ENCODE measurements around the gene MAN2B2. TPM values are rescaled to one million over a fixed set of nuclear protein-coding genes. Genes with fewer than 3 reads are reported as not detected.

The MAN2B2 gene
- total and polyA plus RNA-seq, 7 donors = 1.8 to 6.6 (median 3.2) TPM

DNA sequence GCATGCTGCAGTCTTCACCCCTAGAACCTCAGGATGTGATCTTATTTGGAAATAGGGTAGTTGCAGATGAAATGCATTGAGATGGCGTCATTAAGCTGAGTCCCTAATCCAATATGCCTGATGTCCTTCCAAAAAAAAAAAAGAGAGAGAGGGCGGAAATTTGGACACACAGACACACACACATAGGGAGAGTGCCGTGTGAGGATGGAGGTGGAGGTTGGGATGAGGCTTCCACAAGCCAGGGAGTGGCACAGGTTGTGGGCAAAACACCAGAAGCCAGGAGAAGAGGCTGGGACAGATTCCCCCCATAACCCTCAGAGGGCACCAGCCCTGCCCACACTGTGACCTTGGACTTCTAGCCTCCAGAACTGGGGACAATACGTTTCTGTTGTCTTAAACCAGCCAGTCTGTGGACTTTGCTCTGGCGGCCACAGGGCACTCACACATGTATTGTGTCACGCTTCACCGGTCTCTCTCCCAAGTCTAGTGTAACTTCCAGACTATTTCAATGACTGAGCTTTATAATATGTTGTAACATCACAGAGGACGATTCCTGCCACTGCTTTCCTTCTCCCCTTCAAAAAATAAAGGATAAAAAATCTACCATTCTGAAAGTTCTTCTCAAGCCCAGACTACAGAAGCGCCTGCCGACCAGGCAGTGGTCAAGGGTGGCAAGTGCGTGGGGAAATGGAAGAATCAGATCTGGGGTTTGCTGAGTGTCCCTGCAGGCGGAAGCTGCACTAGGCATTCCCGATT lies 35.8 kb upstream of the MAN2B2 start:
- DNase-seq = no peak
- H3K4me3 ChIP-seq = no peak overlapping the region
- H3K9me3 ChIP-seq = peaks cover 5% of the 10 kb centered on the region
- H3K4me1 ChIP-seq = no peaks in the 10 kb centered on the region
- WGBS, 3 donors = 78 to 79% (median 78%) methylated on average over 13 of the region's 13 CpGs
- H3K36me3 ChIP-seq (ENCODE audit: insufficient read depth in 1 of 2, low read depth in 1 of 2) = no peaks in the 10 kb centered on the region
- H3K27me3 ChIP-seq (ENCODE audit: insufficient read depth in 3 of 3, low read length in 2 of 3) = peaks cover 0 to 39% (median 2%) of the 10 kb centered on the region in 3 donors
- no peak overlapping the region for H3K27ac ChIP-seq
- TF ChIP-seq CTCF (IDR thresholded peaks at IDR 0.05) = no peak
- ATAC-seq = no peak
- intact Hi-C loops (cut with DNase I) = no loop called here

- TF ChIP-seq CTCF (IDR thresholded peaks at IDR 0.05) = no peak
- H3K4me3 ChIP-seq = no peak overlapping the region
- intact Hi-C loops (cut with DNase I) = loop anchor here in 1 of 2 donors (10.0 kb wide), 1 partner anchor 206 kb away; no protein-coding TSS in a partner anchor
- ATAC-seq (no peak), DNase-seq (no peak)
- H3K27ac ChIP-seq = no peak overlapping the region
- peaks cover 0 to 46% (median 4%) of the 10 kb centered on the region in 3 donors for H3K27me3 ChIP-seq (ENCODE audit: insufficient read depth in 3 of 3, low read length in 2 of 3)
- no peaks in the 10 kb centered on the region for H3K4me1 ChIP-seq
- no peaks in the 10 kb centered on the region for H3K36me3 ChIP-seq (ENCODE audit: insufficient read depth in 1 of 2, low read depth in 1 of 2)
- peaks cover 5% of the 10 kb centered on the region for H3K9me3 ChIP-seq
These were observed 34.1 kb upstream of the MAN2B2 start for GRCh38 chr4:6540879-6541278.

GRCh38 chr4:6541789-6542188 lies 33.2 kb upstream of the MAN2B2 start:
- Histone ChIP-seq H3K36me3 (ENCODE audit: insufficient read depth in 1 of 2, low read depth in 1 of 2) (no peaks in the 10 kb centered on the region), H3K4me1 (no peaks in the 10 kb centered on the region), H3K9me3 (peaks cover 5% of the 10 kb centered on the region), H3K27ac (no peak overlapping the region), H3K27me3 (ENCODE audit: insufficient read depth in 3 of 3, low read length in 2 of 3) (peaks cover 0 to 52% (median 4%) of the 10 kb centered on the region in 3 donors), H3K4me3 (no peak overlapping the region)
- TF ChIP-seq CTCF (IDR thresholded peaks at IDR 0.05) = no peak
- DNase-seq (no peak), ATAC-seq (no peak)
- WGBS, 3 donors = 47 to 65% (median 52%) methylated on average over 6 of the region's 6 CpGs
- intact Hi-C loops (cut with DNase I) = loop anchor here in 1 of 2 donors (10.0 kb wide), 1 partner anchor 207 kb away; no protein-coding TSS in a partner anchor

DNA sequence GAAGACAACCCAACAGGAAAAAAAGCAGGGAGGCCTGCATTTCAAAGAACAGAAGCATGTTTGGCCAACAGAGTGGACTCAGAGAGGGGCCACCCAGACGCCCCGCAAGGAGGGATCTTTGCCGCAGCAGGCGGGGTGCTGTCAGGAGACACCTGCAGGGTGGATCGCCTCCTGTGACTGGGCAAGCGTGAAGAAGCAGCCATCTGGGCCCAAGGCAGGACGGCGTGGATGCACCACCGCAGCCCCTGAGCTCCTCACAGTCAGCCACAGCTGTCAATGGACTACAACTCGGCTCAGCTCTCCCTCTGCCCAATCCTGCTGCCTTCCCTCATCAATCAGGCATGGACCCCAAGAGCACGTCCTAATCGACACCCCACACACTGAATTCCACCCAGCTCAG lies 32.0 kb upstream of the MAN2B2 start:
- H3K4me1 ChIP-seq = no peaks in the 10 kb centered on the region
- H3K9me3 ChIP-seq = peaks cover 5% of the 10 kb centered on the region
- ATAC-seq = no peak
- DNase-seq = no peak
- intact Hi-C loops (cut with DNase I) = loop anchor here in 1 of 2 donors (10.0 kb wide), 1 partner anchor 208 kb away; no protein-coding TSS in a partner anchor
- H3K27ac ChIP-seq = no peak overlapping the region
- peaks cover 0 to 53% (median 4%) of the 10 kb centered on the region in 3 donors for H3K27me3 ChIP-seq (ENCODE audit: insufficient read depth in 3 of 3, low read length in 2 of 3)
- TF ChIP-seq CTCF (IDR thresholded peaks at IDR 0.05) = no peak
- H3K36me3 ChIP-seq (ENCODE audit: insufficient read depth in 1 of 2, low read depth in 1 of 2) = no peaks in the 10 kb centered on the region
- 57 to 63% (median 60%) methylated on average over 12 of the region's 12 CpGs for WGBS, 3 donors
- no peak overlapping the region for H3K4me3 ChIP-seq

All from psoas muscle (tissue), 8 donors.